D721Med (cell line): ENCODE measurements around the gene SNX30.

Source experiments
- DNase-seq: peaks from one replicate; pipeline ENCODE4 v3.0.0; 2011; ENCODE audit warnings: low spot score; ENCODE audit not compliant: insufficient read length
- FAIRE-seq: peaks from 2 replicates; lab custom pipeline; 2011; peaks lifted over from hg19 to GRCh38; lab: Jason Lieb, UNC
- TF ChIP-seq, protein P1 (sequence below): IDR thresholded peaks from 2 replicates; pipeline ENCODE4 v1.5.1; 2012; ENCODE audit warnings: mild to moderate bottlenecking, control low read depth; ENCODE audit not compliant: insufficient read depth; ENCODE audit errors: missing control alignments

The SNX30 gene

DNA sequence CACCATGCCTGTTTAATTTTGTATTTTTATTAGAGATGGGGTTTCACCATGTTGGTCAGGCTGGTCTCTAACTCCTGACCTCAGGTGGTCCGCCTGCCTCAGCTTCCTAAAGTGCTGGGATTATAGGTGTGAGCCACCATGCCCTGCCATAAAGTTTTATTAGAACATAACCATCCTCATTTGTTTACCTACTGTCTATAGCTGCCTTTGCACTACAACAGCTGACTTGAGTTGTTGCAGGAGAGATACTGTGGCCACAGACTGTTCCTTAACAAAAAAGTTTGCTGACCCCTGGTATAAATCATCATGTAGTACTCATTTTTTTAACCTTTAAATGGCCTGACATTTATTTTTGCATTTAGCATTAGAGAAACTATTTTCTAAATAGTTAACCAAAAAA, 31.7 kb downstream of the SNX30 start:
- FAIRE-seq (no peak), DNase-seq (no peak)
- TF ChIP-seq, protein P1, sequence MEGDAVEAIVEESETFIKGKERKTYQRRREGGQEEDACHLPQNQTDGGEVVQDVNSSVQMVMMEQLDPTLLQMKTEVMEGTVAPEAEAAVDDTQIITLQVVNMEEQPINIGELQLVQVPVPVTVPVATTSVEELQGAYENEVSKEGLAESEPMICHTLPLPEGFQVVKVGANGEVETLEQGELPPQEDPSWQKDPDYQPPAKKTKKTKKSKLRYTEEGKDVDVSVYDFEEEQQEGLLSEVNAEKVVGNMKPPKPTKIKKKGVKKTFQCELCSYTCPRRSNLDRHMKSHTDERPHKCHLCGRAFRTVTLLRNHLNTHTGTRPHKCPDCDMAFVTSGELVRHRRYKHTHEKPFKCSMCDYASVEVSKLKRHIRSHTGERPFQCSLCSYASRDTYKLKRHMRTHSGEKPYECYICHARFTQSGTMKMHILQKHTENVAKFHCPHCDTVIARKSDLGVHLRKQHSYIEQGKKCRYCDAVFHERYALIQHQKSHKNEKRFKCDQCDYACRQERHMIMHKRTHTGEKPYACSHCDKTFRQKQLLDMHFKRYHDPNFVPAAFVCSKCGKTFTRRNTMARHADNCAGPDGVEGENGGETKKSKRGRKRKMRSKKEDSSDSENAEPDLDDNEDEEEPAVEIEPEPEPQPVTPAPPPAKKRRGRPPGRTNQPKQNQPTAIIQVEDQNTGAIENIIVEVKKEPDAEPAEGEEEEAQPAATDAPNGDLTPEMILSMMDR: no peak

DNA sequence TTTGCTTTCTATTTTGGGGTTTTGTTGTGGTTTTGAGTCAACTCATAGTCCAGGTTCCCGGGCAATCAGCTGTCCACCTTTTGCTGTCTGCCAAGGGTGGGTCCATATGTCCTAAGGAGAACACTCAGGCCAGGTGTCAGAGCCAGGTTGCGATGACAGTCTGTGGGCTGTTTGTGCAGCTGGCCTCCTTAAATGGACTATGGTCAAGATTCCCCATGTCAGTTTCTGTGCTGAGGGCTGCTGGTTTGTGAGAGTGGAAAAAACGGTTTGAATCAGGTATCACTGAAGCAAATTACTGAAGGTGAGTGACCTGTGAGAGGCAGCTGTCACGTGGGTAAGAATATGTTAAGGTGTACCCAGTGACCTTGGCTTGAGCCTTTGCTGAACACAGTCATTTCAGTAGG, 33.0 kb downstream of the SNX30 start:
- TF ChIP-seq, protein P1: no peak
- FAIRE-seq (no peak), DNase-seq (no peak)

DNA sequence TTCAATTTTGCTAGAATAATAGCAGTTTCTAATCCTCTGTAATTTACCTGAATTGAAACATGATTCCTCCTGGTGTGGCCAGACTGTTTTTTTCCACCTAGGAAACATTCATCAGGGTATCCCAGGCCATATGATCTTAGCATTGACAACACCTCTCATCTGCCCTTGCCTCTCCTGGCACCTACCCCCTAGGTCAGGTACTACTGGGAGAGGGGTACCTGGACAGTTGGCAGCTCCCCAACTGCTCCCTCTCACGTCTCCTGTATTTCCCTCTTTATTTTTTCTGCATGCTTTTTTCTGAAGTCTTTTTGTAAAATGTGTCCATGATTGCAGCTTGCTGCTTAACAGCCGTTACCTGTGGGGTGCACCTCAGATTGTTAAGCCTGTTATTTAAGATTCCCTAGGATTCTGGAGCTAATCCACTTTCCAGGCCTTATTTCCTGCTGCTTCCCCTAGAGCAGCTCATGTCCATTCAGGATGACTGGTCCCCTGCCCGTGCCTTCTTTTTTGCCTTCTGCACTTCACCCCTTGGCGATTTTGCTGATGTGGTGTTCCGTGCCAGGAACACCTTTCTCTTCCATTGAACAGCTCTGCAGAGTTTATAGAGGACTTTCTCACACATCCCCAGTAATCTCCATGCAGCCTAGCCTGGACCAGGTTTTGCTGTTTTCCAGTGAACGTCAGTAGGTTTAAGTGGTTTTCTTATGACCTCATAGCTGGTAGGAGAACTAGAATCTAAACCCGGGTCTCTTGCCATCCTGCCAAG, 33.6 kb downstream of the SNX30 start:
- DNase-seq (no peak), FAIRE-seq (no peak)
- TF ChIP-seq, protein P1: no peak

DNA sequence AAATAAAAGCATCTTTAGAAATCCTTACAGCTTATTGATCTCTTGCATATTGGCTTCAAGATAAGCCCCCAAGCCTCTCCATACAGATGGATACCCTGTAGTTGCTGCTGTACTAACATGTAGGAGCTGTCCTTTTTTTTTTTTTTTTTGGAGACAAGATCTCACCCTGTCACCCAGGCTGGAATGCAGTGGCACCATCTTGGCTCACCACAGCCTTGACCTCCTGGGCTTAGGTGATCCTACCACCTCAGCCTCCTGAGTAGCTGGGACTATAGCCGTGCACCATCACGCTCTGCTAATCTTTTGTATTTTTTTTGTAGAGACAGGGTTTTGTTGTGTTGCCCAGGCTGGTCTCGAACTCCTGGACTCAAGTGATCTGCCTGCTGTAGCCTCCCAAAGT, 35.4 kb downstream of the SNX30 start:
- no peak for DNase-seq
- no peak for FAIRE-seq
- TF ChIP-seq, protein P1: no peak

DNA sequence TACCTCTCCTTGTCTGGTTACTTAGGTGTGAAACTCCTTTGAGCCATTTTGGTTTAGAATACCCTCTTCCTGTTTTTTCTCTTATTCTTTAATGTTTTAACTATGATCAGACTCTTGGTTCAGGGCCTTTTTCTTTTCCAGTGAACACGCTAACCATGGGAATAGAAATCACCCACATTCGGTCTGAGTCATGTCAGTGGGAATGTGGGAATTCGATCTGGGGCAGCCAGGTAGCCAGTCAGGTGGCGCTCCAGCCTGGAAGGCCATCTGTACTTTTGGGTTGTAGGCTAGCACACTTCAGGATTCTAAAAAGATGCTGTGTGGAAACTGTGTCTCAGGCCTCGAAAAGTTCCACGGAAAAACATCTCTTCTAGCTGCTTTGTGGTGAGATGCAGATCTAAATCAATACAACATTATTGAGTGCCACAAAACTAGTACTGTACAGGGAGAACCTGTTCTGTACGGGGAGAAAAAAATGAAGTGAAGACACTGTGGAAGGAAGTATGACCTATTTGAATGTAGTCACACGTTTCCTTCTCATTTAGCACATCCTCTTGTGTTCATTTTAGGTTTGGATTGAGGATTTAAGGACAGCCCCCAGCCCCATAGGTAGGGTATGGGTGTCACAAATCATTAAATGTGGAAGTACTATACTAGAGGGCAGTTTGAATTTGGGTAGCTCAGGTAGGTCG, 36.4 kb downstream of the SNX30 start:
- TF ChIP-seq, protein P1: no peak
- FAIRE-seq (no peak), DNase-seq (no peak)

DNA sequence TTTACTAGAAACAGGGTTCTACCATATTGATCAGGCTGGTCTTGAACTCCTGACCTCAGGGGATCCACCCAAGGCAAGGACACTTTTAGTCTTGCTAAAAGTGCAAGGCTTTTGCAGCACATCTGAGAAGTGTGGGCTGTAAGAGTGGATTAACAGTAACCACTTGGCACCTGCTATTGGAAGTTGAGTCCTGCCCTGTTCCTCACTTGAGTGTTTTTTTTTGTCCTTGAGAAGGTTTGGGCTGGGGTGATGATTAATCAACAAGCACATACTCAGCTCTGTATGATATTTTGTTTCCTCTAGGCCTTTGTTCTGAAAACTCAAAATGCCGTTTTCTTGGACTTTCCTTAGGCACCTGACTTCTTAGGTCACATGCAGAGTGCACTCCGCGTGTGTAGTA, 37.4 kb downstream of the SNX30 start:
- DNase-seq (no peak), FAIRE-seq (no peak)
- TF ChIP-seq, protein P1: no peak

DNA sequence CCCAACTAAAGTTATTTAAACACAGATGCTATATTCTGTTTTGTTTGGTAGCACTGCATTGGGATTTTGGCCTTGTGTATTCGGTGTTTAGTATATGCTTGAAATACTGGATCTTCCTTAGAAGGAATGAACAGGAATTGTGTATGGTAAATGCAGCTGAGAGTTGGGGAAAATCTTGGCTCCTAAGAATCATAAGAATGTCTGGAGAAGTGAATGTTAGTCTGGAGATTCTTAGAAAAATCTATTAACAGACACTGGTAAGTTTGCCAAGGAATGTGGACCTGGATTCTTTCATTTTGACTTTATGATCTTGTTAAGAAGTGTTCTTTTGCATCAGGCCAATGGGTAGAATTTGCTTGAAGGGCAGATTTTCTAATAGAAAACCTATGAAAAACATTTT, 38.9 kb downstream of the SNX30 start:
- FAIRE-seq: no peak
- DNase-seq: no peak
- TF ChIP-seq, protein P1: no peak
